Measurements from ENCODE around the gene ENPP6. TPM values are rescaled to one million over a fixed set of nuclear protein-coding genes. Genes with fewer than 3 reads are reported as not detected.

The ENPP6 gene
- total RNA-seq, 1 donor from 2014 or later, result not detected

GRCh38 chr4:184064877-184065276 is 152.8 kb downstream of the ENPP6 start:
- Mint-ChIP-seq H3K36me3 (ENCODE audit: unreplicated experiment) (no peaks in the 10 kb centered on the region), H3K4me3 (ENCODE audit: unreplicated experiment) (no peak overlapping the region), H3K9me3 (ENCODE audit: unreplicated experiment) (peaks cover 2% of the 10 kb centered on the region), H3K27me3 (ENCODE audit: unreplicated experiment) (peaks cover under 1% of the 10 kb centered on the region), H3K27ac (ENCODE audit: unreplicated experiment) (no peak overlapping the region), H3K4me1 (ENCODE audit: low read depth, unreplicated experiment) (no peaks in the 10 kb centered on the region)
- TF ChIP-seq CTCF (IDR thresholded peaks at IDR 0.05; ENCODE audit: partially characterized antibody, unreplicated experiment), result no peak
- DNase-seq, result no peak

GRCh38 chr4:184062769-184063168 is 154.9 kb downstream of the ENPP6 start:
- H3K9me3 Mint-ChIP-seq (ENCODE audit: unreplicated experiment), result peaks cover 2% of the 10 kb centered on the region
- H3K27ac Mint-ChIP-seq (ENCODE audit: unreplicated experiment), result no peak overlapping the region
- H3K27me3 Mint-ChIP-seq (ENCODE audit: unreplicated experiment), result no peaks in the 10 kb centered on the region
- no peak overlapping the region for H3K4me3 Mint-ChIP-seq (ENCODE audit: unreplicated experiment)
- no peak for TF ChIP-seq CTCF (IDR thresholded peaks at IDR 0.05; ENCODE audit: partially characterized antibody, unreplicated experiment)
- no peaks in the 10 kb centered on the region for H3K36me3 Mint-ChIP-seq (ENCODE audit: unreplicated experiment)
- no peaks in the 10 kb centered on the region for H3K4me1 Mint-ChIP-seq (ENCODE audit: low read depth, unreplicated experiment)
- DNase-seq, result no peak

GRCh38 chr4:184061582-184061981 is 156.1 kb downstream of the ENPP6 start:
- Mint-ChIP-seq H3K4me1 (ENCODE audit: low read depth, unreplicated experiment) (no peaks in the 10 kb centered on the region), H3K27me3 (ENCODE audit: unreplicated experiment) (no peaks in the 10 kb centered on the region), H3K36me3 (ENCODE audit: unreplicated experiment) (no peaks in the 10 kb centered on the region), H3K27ac (ENCODE audit: unreplicated experiment) (no peak overlapping the region), H3K9me3 (ENCODE audit: unreplicated experiment) (peaks cover 2% of the 10 kb centered on the region), H3K4me3 (ENCODE audit: unreplicated experiment) (no peak overlapping the region)
- DNase-seq, result no peak
- no peak for TF ChIP-seq CTCF (IDR thresholded peaks at IDR 0.05; ENCODE audit: partially characterized antibody, unreplicated experiment)

- Mint-ChIP-seq H3K4me3 (ENCODE audit: unreplicated experiment) (no peak overlapping the region), H3K27ac (ENCODE audit: unreplicated experiment) (no peak overlapping the region), H3K36me3 (ENCODE audit: unreplicated experiment) (no peaks in the 10 kb centered on the region), H3K4me1 (ENCODE audit: low read depth, unreplicated experiment) (no peaks in the 10 kb centered on the region), H3K9me3 (ENCODE audit: unreplicated experiment) (peaks cover 2% of the 10 kb centered on the region), H3K27me3 (ENCODE audit: unreplicated experiment) (no peaks in the 10 kb centered on the region)
- no peak for TF ChIP-seq CTCF (IDR thresholded peaks at IDR 0.05; ENCODE audit: partially characterized antibody, unreplicated experiment)
- no peak for DNase-seq
Observed at GRCh38 chr4:184059099-184059498, 158.6 kb downstream of the ENPP6 start.

GRCh38 chr4:184058026-184058425 is 159.6 kb downstream of the ENPP6 start:
- H3K9me3 Mint-ChIP-seq (ENCODE audit: unreplicated experiment), result no peaks in the 10 kb centered on the region
- no peak overlapping the region for H3K27ac Mint-ChIP-seq (ENCODE audit: unreplicated experiment)
- no peak for DNase-seq
- no peak for TF ChIP-seq CTCF (IDR thresholded peaks at IDR 0.05; ENCODE audit: partially characterized antibody, unreplicated experiment)
- no peaks in the 10 kb centered on the region for H3K36me3 Mint-ChIP-seq (ENCODE audit: unreplicated experiment)
- no peaks in the 10 kb centered on the region for H3K27me3 Mint-ChIP-seq (ENCODE audit: unreplicated experiment)
- H3K4me1 Mint-ChIP-seq (ENCODE audit: low read depth, unreplicated experiment), result no peaks in the 10 kb centered on the region
- no peak overlapping the region for H3K4me3 Mint-ChIP-seq (ENCODE audit: unreplicated experiment)
